Pulmonary artery endothelial cell (primary cell): ENCODE results near the gene ARHGEF6. TPM values are rescaled to one million over a fixed set of nuclear protein-coding genes. Genes with fewer than 3 reads are reported as not detected.

ENCODE experiments used
- DNase-seq: peaks from one replicate; pipeline ENCODE4 v3.0.0-alpha.2; 2011; ENCODE audit warnings: low read depth, low spot score
- total RNA-seq: library from RNA; depleted of rRNA; stranded (reverse); fragments of >200 nt; gene quantifications from 2 replicates; pipeline ENCODE4 v1.2.3, GENCODE V29; 2014

ARHGEF6 gene
- total RNA-seq, 1 donor from 2014 or later = 4.6 TPM

- DNase-seq = no peak
These were observed 129.9 kb downstream of the ARHGEF6 start for GRCh38 chrX:136650811-136651210.

DNA sequence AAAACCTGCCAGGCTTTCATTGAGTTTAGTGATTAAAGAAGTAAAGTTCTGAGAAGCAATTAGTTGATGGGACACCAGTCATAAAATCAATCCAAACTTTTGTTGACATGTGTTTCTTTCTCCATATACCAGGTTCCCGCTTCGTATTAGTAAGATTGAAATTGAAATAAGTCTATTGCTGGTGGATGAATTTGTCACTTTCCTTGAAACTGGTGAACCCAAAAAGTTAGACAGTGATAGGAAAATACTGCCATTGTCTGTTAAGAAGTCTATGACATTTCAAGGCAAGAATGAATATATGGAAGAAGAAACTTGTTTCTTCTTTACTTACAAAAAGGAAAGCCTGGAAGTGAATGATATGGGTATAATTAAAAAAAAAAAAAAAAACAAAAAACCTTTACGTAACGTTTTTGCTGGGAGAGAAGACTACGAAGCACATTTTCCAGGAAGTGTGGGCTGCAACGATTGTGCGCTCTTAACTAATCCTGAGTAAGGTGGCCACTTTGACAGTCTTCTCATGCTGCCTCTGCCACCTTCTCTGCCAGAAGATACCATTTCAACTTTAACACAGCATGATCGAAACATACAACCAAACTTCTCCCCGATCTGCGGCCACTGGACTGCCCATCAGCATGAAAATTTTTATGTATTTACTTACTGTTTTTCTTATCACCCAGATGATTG lies 132.9 kb downstream of the ARHGEF6 start, which contains the start of gene CD40LG:
TSS of gene CD40LG (plus strand) at position 482 of the 684 bp plus-strand sequence. CDS start at position 573, 91 bp downstream.
- no peak for DNase-seq

GRCh38 chrX:136646602-136647239 lies 134.0 kb downstream of the ARHGEF6 start:
- no peak for DNase-seq

GRCh38 chrX:136643243-136643642 lies 137.5 kb downstream of the ARHGEF6 start:
- DNase-seq = no peak

DNA sequence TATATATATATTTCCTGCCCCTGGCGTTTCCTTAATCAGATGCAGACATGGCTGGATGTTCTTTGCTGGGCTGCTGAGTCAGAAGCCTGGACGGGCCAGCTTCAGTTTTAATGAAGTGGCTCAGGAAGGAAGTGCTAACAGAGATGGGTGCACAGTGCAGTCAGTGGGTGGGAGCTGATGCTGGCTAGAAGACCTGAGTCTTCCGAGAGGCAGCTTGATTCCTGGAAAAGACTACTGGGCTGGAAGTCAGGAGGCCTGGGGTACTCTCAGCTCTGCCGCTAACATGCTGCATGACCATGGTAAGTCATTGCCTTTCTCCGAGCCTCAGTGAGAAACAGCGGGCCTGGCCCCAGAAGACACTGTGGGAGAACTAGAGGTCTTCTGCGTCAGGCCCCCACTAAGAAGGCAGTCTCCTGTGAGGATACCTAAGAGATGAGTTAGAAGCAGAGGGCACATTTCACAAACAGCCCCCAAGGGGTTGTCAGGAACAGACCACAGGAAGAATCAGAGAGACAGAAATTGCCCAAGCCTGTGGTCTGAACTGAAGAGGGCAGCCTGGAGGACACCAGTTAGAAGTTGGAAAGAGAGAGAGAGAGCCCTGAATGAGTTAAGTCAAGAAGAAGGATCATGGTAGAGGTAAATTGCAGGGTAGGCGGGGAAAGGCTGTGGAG lies 141.1 kb downstream of the ARHGEF6 start:
- DNase-seq = no peak

GRCh38 chrX:136636121-136636520 lies 144.6 kb downstream of the ARHGEF6 start:
- DNase-seq = no peak

GRCh38 chrX:136635235-136635634 lies 145.5 kb downstream of the ARHGEF6 start:
- DNase-seq = no peak

- DNase-seq = no peak
These were observed 149.9 kb downstream of the ARHGEF6 start for GRCh38 chrX:136630881-136631280.

- DNase-seq = no peak
These were observed 151.5 kb downstream of the ARHGEF6 start for GRCh38 chrX:136629084-136629750.

DNA sequence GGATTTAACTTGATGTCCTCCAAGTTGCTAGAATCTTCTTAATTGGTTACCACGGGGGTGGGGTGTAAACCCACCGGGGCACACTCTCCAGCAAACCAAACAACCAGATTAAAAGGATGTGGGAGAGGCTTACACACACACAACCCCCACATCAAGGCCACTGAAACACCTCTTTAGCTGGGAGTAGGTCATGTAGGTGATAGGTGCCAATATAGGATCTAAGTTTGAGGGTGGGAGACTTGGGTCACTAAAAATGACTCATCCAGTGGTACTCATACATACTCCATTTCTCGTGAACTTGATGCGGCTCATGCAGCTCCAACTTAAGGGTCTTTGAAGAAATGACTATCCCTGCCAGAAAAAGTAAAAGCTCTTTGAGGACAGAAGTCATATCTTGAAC lies 153.3 kb downstream of the ARHGEF6 start:
- DNase-seq = no peak

- no peak for DNase-seq
These were observed 153.8 kb downstream of the ARHGEF6 start for GRCh38 chrX:136626891-136627290.

DNA sequence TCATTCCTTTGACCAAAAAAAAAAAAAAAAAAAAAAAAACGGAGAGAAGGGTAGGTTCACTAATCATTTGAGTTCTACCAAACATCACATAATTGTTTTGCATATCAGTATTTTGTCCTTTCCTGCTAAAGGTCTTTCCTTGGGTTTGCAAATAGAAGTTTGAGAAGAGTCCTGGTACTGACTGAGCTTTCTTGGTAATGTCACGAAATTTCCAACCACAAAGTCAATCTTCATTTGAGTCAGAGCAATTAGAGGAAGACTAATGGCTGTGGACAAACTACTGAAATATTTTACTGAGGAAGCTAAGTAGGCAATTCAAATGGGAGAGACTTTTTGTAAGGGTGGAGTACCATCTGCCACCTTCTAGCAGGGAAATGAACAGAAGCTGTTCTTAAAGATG lies 154.5 kb downstream of the ARHGEF6 start:
- no peak for DNase-seq

- no peak for DNase-seq
These were observed 155.5 kb downstream of the ARHGEF6 start for GRCh38 chrX:136625246-136625645.

GRCh38 chrX:136623396-136623795 lies 157.3 kb downstream of the ARHGEF6 start:
- DNase-seq = no peak

DNA sequence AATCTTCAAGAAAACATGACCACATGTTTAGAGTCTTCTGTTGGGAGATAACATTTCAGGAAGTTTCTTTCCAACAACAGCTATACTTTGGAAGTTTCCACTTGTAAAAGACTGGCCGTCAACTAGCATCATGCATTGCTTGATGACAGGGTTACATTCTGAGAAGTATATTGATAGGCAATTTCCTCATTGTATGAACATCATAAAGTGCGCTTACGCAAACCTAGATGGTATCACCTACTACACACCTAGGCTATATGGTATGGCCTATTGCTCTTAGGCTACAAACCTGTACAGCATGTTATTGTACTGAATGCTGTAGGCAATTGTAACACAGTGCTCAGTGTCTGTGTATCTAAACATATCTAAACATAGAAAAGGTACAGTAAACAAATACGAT lies 158.2 kb downstream of the ARHGEF6 start:
- no peak for DNase-seq

DNA sequence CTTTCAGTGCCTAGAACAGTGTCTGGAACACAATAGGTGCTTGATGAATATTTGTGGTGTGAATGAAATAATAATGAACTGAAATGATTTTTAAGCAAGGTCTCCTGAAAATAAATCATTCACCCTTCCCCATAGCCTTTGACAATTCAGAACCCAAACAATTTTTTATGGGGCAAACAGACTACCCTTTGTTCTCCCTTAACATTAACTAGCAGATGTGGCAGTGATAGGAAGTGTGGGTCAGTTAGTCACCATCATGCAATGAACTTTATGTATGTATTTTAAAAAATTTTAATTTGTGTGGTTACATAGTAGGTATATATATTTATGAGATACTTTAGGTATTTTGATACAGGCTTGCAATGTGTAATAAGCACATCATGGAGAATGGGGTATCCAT lies 160.0 kb downstream of the ARHGEF6 start:
- no peak for DNase-seq

DNA sequence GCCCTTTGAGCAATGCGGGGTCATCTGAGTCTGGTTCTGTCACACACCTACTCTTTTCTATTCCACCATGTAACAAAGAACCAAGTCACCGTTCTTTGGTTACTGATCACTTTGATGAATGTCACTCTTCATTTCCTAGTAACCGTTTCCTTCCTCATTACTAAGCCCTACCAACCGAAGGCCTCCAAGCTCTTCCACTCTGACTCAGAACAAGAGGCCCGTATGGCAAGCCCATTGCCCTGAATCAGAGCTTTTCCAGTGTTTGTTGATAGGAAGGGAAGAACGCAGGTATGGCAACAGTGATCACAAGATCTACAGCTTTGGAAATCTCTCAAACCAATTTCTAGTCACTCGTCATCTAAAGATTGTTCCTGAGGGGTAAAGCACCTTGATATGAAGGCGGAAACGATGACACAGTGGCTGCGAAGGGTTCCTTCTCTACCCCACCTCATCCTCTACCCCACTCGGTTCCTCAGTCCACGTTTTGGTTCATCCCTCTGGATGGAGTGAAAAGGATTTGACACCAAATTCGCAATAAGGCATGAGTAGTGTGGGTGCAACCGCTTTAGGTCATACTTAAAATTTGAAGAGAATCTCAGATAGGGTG lies 160.7 kb downstream of the ARHGEF6 start:
- no peak for DNase-seq

DNA sequence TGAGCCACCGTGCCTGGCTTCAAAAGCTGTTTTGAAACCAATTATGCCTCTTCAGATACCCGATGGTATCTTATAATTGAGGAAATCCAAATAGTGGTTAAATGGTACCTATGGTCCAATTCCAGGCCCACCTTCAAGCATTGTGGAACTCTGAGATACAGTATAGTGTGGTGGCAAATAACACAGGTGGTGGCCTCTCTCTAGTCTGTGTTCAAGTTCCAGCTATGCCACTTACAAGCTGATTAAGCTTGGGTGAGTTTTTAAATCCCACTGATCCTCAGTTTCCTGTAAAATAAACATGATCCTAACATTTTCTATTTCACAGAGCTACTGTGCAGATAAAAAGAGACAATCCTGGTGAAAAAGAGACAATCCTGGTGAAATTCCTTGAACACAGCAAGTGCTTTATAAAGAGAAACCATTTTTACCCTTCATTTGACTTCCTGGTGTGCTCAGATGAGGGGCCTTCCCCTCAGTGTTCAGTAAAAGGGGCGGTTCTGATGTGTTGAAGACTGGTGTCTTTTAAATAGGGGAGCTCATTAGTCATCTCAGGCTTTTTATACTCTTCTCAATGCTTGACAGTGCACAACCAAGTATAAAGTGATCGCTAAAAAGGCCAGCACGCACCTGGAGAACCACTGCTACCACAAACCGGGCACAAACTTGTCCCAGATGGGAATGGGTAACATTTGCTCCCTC lies 163.6 kb downstream of the ARHGEF6 start:
- no peak for DNase-seq
